Brain pericyte (primary cell): ENCODE results near the gene KLHDC1.
"Not testable (repeated sequence)": the region's sequence is repeated elsewhere in the genome, so short reads cannot be mapped to it uniquely, and the experiment has no call there.

Source experiments
- DNase-seq: peaks from one replicate; pipeline ENCODE4 v3.0.0-alpha.2; 2012; ENCODE audit warnings: low read depth, low spot score

Gene KLHDC1

GRCh38 chr14:49692811-49693734 lies at the start of gene KLHDC1:
Gene KLHDC1, plus strand, starts transcription at chr14:49693120. Its CDS starts 75 bp downstream, at chr14:49693195.
- DNase-seq, result peak; percentile 44

DNA sequence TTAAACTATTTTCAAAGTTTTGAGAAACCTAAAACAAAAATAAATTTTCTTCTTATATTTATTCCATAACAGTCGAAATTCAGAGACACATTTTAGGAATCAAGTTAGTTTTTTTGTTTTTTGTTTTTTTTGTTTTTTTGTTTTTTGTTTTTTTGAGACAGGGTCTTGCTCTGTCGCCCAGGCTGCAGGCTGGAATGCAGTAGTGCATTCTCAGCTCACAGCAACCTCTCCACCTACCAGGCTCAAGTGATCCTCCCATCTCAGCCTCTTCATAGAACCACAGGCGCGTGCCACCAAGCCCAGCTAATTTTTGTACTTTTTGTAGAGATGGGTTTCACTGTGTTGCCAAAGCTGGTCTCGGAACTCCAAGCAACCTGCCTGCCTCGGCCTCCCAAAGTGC lies 39.4 kb upstream of the KLHDC1 start:
- no peak for DNase-seq

DNA sequence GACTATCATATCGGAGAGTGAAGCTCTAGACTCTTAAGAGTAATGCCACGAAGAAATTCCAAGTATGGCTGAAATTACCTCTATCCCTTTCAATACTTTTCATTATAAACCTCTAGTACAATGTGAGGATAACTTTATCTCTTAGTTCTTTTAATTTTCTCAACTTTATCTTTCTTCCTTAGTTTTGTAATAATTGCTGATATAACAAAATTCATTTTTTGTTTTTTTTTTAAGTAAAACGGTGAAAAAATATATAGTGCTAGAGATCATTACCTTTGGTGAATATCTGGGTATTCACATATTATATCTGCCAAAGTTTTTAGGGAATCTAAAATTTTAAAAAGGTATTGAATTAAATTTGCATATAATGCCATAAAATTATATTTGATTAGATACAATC lies 38.4 kb upstream of the KLHDC1 start:
- DNase-seq, result no peak

DNA sequence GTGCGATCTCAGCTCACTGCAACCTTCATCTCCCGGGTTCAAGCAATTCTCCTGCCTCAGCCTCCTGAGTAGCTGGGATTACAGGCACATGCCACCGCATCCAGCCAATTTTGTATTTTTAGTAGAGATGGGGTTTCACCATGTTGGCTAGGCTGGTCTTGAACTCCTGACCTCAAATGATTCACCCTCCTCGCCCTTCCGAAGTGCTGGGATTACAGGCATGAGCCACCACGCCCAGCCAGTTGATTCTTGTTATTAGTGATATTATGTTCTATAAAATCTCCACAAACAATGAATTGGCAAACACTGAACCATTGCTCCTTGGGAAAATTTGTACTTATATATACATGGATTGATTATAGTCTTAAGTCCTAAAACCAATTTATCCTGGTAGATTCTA lies 35.4 kb upstream of the KLHDC1 start:
- not testable (repeated sequence) for DNase-seq

- DNase-seq, result no peak
Observed at GRCh38 chr14:49659526-49660455, 33.1 kb upstream of the KLHDC1 start.

DNA sequence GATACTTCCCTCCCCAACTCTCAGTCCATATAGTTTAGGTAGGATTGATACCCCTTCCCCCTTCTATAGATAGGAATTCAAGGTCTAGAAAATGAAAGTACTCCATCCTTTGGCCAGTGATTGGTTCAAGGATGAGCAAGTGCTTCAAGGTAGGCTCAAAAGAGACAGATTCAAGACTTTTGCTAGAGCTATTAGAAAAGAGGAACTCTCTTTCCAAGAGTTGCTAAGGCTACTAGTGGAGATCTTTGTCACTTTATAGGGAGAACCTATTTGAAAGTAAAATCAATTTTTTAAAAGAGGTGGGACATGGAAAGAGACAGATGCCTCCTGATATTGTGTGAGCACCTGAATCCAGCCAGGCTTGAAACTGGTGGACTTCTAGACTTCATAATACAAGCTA lies 22.4 kb upstream of the KLHDC1 start:
- no peak for DNase-seq

DNA sequence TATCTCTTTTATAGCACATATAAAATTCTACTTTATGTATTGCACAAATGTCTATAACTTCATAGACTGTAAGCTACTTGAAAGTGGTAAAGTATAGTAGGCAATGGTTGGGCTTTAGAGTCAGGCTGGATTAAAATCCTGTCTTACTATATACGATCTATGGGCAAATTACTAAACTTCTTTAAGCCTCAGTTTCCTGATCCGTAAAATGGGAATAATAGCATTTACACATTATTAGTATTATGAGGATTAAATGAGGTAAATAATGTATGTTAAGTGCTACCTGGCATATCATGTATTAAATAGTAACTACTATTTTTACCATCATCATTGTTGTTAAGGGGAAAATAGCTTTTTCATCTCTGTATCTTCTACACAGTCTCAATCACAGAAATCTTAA lies 19.3 kb upstream of the KLHDC1 start:
- no peak for DNase-seq

DNA sequence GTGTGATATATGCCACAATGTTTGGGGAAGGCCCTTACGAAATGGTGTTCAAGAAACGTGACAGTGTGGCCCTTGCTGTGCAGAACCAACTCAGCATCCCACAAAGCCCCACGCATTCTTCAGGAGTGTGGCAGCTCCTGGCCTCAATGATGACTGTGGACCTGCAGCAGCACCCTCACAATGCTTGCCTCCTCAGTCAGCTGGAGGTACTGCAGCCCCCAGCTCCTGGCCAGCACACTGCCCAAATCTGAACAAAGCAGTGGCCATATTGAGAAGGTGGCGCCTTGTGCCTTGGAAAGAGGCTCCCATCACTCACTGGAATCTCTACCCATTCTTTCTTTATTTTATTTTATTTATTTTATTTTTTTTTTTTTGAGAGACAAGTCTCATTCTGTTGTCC lies 15.3 kb upstream of the KLHDC1 start:
- no peak for DNase-seq

GRCh38 chr14:49679271-49679670 lies 13.6 kb upstream of the KLHDC1 start:
- DNase-seq, result no peak

DNA sequence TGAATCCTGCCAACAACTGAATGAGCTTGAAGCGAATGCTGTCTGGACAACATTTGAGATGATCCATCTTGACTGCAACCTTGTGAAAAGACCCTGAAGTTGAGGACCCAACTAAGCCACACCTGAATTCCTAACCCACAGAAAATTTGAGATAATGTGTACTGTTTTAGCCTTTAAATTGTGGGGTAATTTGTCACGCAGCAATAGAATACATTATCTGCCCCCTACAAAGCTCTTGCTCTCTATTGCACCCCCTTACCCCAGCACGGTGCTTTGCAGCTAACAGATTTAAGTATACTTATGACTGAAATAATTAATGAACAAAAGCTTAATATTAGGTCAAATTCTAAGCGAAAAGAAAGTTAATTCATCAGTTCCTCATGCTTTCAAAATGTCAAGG lies 6.5 kb upstream of the KLHDC1 start:
- DNase-seq, result no peak

GRCh38 chr14:49687942-49688700 lies 4.8 kb upstream of the KLHDC1 start, which contains the start of gene POLE2:
Gene POLE2, minus strand, starts transcription at chr14:49688214. Its CDS starts 11 bp downstream, at chr14:49688203.
- DNase-seq, result peak; percentile 21

DNA sequence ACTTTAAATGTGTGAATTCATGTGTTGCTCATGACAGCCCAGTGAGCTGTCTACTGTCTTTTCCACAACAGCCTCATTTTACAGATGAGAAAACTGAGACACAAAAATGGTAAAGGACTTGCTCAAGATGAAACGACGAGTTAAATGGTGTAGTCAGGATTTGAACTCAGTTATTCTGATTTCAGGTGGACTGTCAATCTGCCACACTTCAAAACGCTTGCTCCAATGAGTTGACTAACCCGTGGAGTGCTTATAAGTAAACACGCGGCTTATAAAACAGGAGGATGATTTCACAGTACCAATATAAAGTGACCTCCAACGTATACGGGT lies 4.3 kb upstream of the KLHDC1 start:
- no peak for DNase-seq

- DNase-seq, result no peak
Observed at GRCh38 chr14:49691031-49691430, 1.9 kb upstream of the KLHDC1 start.

GRCh38 chr14:49692193-49692757 lies 645 bp upstream of the KLHDC1 start:
- DNase-seq, result no peak

DNA sequence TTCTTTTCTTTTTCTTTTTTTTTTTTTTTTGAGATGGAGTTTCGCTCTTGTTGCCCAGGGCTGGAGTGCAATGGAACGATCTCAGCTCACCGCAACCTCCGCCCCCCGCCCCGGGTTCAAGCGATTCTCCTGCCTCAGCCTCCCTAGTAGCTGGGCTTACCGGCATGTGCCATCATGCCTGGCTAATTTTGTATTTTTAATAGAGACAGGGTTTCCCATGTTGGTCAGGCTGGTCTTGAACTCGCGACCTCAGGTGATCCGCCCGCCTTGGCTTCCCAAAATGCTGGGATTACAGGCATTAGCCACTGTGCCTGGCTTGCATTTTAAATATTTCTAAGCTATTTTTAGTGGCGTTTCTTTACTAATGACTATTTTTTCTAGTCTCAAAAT lies 810 bp downstream of the KLHDC1 start:
- DNase-seq, result not testable (repeated sequence)

DNA sequence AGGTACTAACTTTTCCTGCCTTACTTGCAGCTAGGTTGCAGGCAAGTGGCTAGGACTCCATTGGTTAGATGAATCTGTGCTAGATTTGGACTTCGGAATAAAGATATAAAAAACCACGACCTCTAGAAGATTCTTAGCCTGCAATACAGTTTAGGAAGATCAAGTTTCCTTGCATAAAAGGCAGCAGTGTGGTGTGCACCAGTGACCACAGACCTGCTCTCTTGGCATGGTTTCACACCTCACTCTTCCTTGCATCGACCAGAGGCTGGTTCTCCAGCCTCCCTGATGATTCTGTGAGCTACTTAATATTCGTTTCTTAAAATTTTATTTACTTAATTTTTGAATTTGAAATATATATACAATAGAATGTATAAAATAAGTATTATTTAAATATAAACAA lies 9.8 kb downstream of the KLHDC1 start:
- DNase-seq, result no peak

DNA sequence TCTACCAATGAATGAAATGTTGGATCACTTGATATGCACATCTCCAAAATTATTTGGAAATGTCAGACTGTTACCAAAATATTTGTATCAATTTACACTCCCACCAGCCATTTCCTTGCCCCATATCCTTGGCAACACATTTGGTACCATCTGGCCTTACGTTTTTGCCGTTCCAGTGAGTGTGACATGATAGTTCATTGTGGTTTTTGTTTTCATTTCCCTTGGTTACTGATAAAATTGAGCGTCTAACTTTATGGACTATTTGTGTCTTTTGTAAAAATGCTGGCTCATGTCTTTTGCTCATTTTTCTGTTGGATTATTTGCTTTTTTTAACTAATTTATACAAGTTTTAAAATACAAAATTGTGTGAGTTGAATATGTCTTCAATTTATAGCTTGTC lies 11.0 kb downstream of the KLHDC1 start:
- no peak for DNase-seq

GRCh38 chr14:49704471-49704870 lies 11.6 kb downstream of the KLHDC1 start:
- not testable (repeated sequence) for DNase-seq

- not testable (repeated sequence) for DNase-seq
Observed at GRCh38 chr14:49710993-49711392, 18.1 kb downstream of the KLHDC1 start.

GRCh38 chr14:49720744-49721143 lies 27.8 kb downstream of the KLHDC1 start:
- no peak for DNase-seq

DNA sequence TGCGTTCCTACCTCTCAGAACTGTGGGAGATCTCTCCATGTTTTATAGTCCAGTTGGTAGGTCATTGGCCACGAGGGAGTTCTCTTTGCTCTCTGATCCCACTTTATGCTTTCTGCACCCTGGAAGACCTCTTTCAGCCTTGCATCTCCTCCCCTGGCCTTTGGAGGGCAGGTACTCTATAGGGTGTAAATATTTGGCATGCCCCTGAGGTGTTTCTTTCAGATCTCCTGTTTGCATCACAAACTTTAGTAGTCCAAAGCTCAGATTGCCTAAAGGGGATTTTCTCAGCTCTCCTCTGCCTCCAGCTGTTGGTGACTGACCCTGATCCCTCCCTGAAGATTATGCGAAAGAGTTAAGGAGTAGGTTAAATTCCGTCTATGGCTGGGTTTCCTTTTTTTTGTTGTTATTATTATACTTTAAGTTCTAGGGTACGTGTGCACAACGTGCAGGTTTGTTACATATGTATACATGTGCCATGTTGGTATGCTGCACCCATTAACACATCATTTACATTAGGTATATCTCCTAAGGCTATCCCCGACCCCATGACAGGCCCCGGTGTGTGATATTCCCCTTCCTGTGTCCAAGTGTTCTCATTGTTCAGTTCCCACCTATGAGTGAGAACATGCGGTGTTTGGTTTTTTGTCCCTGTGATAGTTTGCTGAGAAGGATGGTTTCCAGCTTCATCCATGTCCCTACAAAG lies 29.0 kb downstream of the KLHDC1 start:
- not testable (repeated sequence) for DNase-seq
